GM23248 (cell line): ENCODE measurements around the gene KCNMA1.

Experiments
- EZH2 ChIP-seq: fragments of 200-600 bp; sonication (generic); IDR thresholded peaks from 2 replicates; pipeline ENCODE4 v1.6.1; 2018; ENCODE audit warnings: antibody characterized with exemption, mild to moderate bottlenecking; ENCODE audit not compliant: insufficient read depth, poor library complexity, severe bottlenecking
- EZH2phosphoT487 ChIP-seq: fragments of 200-600 bp; sonication (generic); IDR thresholded peaks from 2 replicates; pipeline ENCODE4 v1.6.1; 2018; ENCODE audit warnings: antibody characterized with exemption, moderate library complexity, mild to moderate bottlenecking, low read depth; ENCODE audit not compliant: insufficient read depth

- TF ChIP-seq EZH2phosphoT487 = no peak
- TF ChIP-seq EZH2 = no peak
Measured at GRCh38 chr10:76858721-76859120, 778.9 kb downstream of the KCNMA1 start.
